Choroid plexus epithelial cell (primary cell): ENCODE measurements around the gene CCDC82.
A peak's percentile ranks its signal among the peaks of the same experiment; 100 is the strongest.

Experiments
- DNase-seq: peaks from one replicate; pipeline ENCODE4 v3.0.0-alpha.2; 2010; ENCODE audit warnings: low read depth
- H3K4me3 ChIP-seq: 2 replicates; pipeline ENCODE4 v1.5.1; 2011; ENCODE audit warnings: low read depth, mild to moderate bottlenecking, control low read depth, low read length, moderate library complexity
- TF ChIP-seq, protein P1 (sequence below): conservative IDR thresholded peaks from 2 replicates; pipeline ENCODE4 v1.5.1; 2011; ENCODE audit warnings: low read depth, mild to moderate bottlenecking, control low read depth, inconsistent platforms, low read length, moderate library complexity

CCDC82 gene

DNA sequence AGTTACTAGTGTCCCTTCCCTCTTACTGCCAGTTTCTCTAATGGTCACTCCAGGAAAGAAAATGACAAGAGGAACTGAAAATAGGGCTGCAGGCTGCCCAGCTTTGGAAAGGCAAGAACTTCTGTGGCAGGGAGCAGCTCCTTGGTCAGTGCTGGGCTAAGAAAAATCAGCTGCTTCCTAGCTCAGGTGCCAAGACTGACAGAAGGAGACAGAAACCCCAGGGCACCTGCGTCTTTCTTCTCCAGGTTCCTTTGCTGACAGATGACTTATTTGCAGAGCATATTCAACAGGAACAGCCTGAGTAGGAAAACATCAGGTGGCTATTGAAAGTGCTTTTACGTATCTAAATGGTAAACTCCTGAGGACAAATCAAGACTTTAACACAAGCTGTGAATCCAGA is 72.1 kb downstream of the CCDC82 start:
- TF ChIP-seq, protein P1, sequence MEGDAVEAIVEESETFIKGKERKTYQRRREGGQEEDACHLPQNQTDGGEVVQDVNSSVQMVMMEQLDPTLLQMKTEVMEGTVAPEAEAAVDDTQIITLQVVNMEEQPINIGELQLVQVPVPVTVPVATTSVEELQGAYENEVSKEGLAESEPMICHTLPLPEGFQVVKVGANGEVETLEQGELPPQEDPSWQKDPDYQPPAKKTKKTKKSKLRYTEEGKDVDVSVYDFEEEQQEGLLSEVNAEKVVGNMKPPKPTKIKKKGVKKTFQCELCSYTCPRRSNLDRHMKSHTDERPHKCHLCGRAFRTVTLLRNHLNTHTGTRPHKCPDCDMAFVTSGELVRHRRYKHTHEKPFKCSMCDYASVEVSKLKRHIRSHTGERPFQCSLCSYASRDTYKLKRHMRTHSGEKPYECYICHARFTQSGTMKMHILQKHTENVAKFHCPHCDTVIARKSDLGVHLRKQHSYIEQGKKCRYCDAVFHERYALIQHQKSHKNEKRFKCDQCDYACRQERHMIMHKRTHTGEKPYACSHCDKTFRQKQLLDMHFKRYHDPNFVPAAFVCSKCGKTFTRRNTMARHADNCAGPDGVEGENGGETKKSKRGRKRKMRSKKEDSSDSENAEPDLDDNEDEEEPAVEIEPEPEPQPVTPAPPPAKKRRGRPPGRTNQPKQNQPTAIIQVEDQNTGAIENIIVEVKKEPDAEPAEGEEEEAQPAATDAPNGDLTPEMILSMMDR, result no peak
- no peak for DNase-seq
- H3K4me3 ChIP-seq, result no peak overlapping the region

DNA sequence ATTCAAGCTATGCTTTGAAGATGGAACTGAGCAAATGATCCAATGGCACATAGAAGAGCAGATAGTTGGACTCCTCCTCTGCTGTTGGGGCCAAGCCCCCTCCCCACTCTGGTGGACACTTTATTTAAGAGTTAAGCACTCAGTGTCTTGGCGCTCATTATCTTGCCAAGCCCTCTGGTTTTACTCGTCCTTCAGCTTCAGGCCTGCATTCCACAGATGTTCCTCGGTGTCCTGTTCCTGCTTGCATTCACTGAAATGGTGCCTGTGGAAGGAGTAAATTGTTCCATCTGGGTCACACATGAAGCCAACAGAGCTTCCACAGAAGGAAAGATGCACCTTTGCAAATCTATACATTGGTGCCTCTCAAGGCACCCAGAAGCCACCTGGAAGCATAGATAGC is 72.8 kb downstream of the CCDC82 start:
- DNase-seq, result no peak
- TF ChIP-seq, protein P1, result no peak
- H3K4me3 ChIP-seq, result no peak overlapping the region

DNA sequence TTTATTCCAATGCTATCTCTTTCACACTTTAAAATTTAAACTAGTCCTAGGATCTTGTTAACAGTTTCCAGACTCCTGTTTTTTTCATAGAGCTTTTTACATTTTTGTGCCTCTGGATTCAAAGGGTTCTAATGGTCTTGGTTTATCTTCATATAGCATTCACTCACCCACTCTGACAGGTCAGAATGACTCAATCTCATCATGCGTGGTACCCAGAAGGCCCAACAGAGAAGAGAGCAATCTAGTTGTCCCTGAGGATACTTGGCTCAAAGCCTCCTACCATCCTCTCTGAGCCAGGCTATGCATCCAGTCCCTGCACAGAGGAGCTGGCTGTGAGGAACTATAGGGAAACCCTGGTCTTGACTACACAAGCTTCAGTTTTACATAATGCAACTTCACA is 74.2 kb downstream of the CCDC82 start:
- TF ChIP-seq, protein P1, result no peak
- H3K4me3 ChIP-seq, result no peak overlapping the region
- no peak for DNase-seq

DNA sequence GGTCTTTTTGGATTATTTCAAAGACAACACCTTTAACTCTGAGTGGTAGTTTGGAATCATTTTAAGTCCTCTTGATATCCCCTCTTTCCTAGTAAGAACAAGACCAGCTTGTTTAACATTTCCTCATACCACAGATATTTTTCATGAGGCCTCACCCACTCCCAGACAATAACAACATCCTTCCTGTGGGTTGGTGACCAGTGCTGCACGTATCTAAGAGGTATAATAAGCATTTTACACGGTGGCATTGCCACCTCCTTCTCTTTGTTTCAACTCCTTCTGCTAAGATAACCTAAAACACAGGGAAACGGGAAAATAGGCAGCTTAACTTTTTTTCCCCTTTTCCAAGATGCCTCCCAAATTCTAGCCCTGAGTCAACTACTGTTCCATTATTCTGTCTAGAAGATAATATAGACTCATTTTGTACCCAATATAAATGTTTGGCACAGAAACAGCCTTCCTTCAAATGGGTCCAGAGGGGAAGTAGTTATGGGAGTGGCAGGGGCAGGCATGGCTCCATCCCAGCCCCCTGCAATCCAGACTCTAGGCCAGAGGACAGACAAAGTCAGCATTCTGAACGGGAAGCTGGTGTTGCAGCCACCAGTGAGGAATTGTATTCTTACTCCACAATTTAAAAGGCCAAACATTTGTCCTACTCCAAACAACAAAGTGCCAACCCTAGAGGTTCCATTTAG is 75.2 kb downstream of the CCDC82 start:
- H3K4me3 ChIP-seq, result no peak overlapping the region
- TF ChIP-seq, protein P1, result no peak
- DNase-seq, result peak; percentile 74

DNA sequence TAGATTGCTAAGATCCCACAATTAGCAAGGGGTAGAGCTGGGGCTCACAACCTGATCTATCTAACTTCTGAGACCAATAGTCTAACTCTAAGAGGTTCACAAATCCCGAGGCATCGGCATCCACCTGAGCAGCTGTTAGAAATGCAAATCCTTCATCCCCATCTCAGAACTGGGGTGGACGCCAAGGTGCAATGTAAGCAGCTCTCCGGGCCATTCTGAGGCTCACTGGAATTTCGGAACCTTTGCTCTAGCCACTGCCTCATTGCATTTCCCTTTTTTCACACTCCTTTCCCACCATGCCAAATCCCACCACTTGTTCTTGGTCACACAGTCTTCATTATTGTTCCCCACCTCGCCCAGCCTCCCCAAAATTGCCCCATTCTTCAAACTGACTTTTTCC is 76.5 kb downstream of the CCDC82 start:
- DNase-seq, result no peak
- TF ChIP-seq, protein P1, result no peak
- no peak overlapping the region for H3K4me3 ChIP-seq

DNA sequence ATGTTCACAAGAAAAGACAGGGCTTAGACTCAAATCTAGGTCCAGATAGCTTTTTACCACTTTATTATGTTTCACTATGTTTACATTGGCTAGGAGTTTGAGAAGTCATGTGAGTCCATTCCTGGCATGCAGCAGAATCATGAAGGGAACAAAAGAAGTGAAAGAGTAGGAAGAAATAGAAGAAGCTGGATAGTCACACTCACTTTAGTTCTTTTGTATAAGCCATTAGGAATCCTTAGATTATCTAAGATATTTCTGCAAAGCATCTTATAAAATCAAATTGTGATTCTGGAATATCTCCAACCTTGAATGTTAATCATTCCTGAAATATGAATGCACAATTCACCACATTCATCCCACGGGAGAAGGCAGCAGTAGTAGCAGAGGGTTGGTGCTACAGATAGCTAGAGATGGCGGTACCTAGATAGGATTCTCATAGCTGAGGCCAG is 78.6 kb downstream of the CCDC82 start:
- TF ChIP-seq, protein P1, result no peak
- DNase-seq, result peak; percentile 75
- H3K4me3 ChIP-seq, result no peak overlapping the region

DNA sequence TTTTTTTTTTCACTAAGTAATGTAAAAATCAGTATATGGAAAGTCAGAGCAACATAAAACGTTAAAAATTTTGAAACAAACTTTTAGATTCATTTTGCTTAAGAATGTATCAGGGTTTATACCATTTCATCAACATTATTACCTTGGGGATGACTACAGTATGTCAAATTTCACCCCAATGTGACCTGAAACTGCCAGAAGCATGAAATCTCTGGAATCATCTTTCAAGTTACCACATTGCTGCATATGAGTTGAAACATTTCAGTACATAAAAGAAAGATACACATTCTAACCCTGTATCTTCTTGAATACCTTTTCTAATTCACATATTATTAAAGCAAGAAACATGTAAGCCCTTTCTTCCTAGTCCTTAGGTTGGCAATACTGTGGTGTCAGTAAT is 79.5 kb downstream of the CCDC82 start:
- no peak overlapping the region for H3K4me3 ChIP-seq
- TF ChIP-seq, protein P1, result no peak
- peak; percentile 62 for DNase-seq
